Measurements from ENCODE around the gene FAM124A. TPM values are rescaled to one million over a fixed set of nuclear protein-coding genes. Genes with fewer than 3 reads are reported as not detected.

Gene FAM124A
- total and polyA plus RNA-seq, 7 donors = 0.51 to 1.5 (median 0.75) TPM

GRCh38 chr13:51202477-51203046 is 19.6 kb upstream of the FAM124A start:
- Histone ChIP-seq H3K27ac (no peak overlapping the region), H3K4me1 (no peaks in the 10 kb centered on the region), H3K36me3 (ENCODE audit: insufficient read depth in 1 of 2, low read depth in 1 of 2) (no peaks in the 10 kb centered on the region), H3K4me3 (no peak overlapping the region), H3K27me3 (ENCODE audit: insufficient read depth in 3 of 3, low read length in 2 of 3) (peaks cover 0 to 2% (median 1%) of the 10 kb centered on the region in 3 donors), H3K9me3 (peaks cover 3% of the 10 kb centered on the region)
- 60 to 67% (median 66%) methylated on average over 2 of the region's 2 CpGs for WGBS, 3 donors
- no peak for TF ChIP-seq CTCF (IDR thresholded peaks at IDR 0.05)
- DNase-seq (no peak), ATAC-seq (no peak)
- intact Hi-C loops (cut with DNase I) = no loop called here

- intact Hi-C loops (cut with DNase I) = no loop called here
- no peaks in the 10 kb centered on the region for H3K4me1 ChIP-seq
- no peaks in the 10 kb centered on the region for H3K36me3 ChIP-seq (ENCODE audit: insufficient read depth in 1 of 2, low read depth in 1 of 2)
- H3K27ac ChIP-seq = no peak overlapping the region
- no peak overlapping the region for H3K4me3 ChIP-seq
- H3K27me3 ChIP-seq (ENCODE audit: insufficient read depth in 3 of 3, low read length in 2 of 3) = peaks cover 0 to 13% (median 2%) of the 10 kb centered on the region in 3 donors
- WGBS, 3 donors = 96 to 100% (median 98%) methylated on average over 3 of the region's 3 CpGs
- H3K9me3 ChIP-seq = no peaks in the 10 kb centered on the region
- DNase-seq (no peak), ATAC-seq (no peak)
- TF ChIP-seq CTCF (IDR thresholded peaks at IDR 0.05) = no peak
Observed at GRCh38 chr13:51206584-51206983, 15.6 kb upstream of the FAM124A start.

- H3K27me3 ChIP-seq (ENCODE audit: insufficient read depth in 3 of 3, low read length in 2 of 3) = peaks cover 0 to 20% (median 2%) of the 10 kb centered on the region in 3 donors
- TF ChIP-seq CTCF (IDR thresholded peaks at IDR 0.05) = no peak
- no peak overlapping the region for H3K4me3 ChIP-seq
- 45 to 50% (median 45%) methylated on average over 2 of the region's 2 CpGs for WGBS, 3 donors
- no peak overlapping the region for H3K27ac ChIP-seq
- H3K9me3 ChIP-seq = no peaks in the 10 kb centered on the region
- DNase-seq (no peak), ATAC-seq (no peak)
- intact Hi-C loops (cut with DNase I) = no loop called here
- no peaks in the 10 kb centered on the region for H3K36me3 ChIP-seq (ENCODE audit: insufficient read depth in 1 of 2, low read depth in 1 of 2)
- no peaks in the 10 kb centered on the region for H3K4me1 ChIP-seq
Observed at GRCh38 chr13:51207881-51208280, 14.3 kb upstream of the FAM124A start.

- peaks cover 0 to 22% (median 0%) of the 10 kb centered on the region in 3 donors for H3K27me3 ChIP-seq (ENCODE audit: insufficient read depth in 3 of 3, low read length in 2 of 3)
- H3K9me3 ChIP-seq = no peaks in the 10 kb centered on the region
- no peak overlapping the region for H3K4me3 ChIP-seq
- H3K4me1 ChIP-seq = no peaks in the 10 kb centered on the region
- no peak overlapping the region for H3K27ac ChIP-seq
- TF ChIP-seq CTCF (IDR thresholded peaks at IDR 0.05) = no peak
- whole genome bisulfite sequencing, 3 donors = 48 to 70% (median 68%) methylated on average over 4 of the region's 4 CpGs
- no peaks in the 10 kb centered on the region for H3K36me3 ChIP-seq (ENCODE audit: insufficient read depth in 1 of 2, low read depth in 1 of 2)
- intact Hi-C loops (cut with DNase I) = no loop called here
- ATAC-seq (no peak), DNase-seq (no peak)
Observed at GRCh38 chr13:51208716-51209115, 13.5 kb upstream of the FAM124A start.

- no peak for DNase-seq
- H3K27ac ChIP-seq = no peak overlapping the region
- H3K36me3 ChIP-seq (ENCODE audit: insufficient read depth in 1 of 2, low read depth in 1 of 2) = no peaks in the 10 kb centered on the region
- WGBS, 3 donors = 39 to 51% (median 47%) methylated on average over 2 of the region's 2 CpGs
- TF ChIP-seq CTCF (IDR thresholded peaks at IDR 0.05) = no peak
- intact Hi-C loops (cut with DNase I) = no loop called here
- H3K4me3 ChIP-seq = no peak overlapping the region
- no peak for ATAC-seq
- H3K27me3 ChIP-seq (ENCODE audit: insufficient read depth in 3 of 3, low read length in 2 of 3) = peaks cover 0 to 22% (median 2%) of the 10 kb centered on the region in 3 donors
- no peaks in the 10 kb centered on the region for H3K4me1 ChIP-seq
- H3K9me3 ChIP-seq = no peaks in the 10 kb centered on the region
Observed at GRCh38 chr13:51211910-51212309, 10.3 kb upstream of the FAM124A start.

Data from psoas muscle (tissue), 8 donors.